HTR-8/SVneo (cell line): ENCODE results near the gene PIK3C2A.

Experiments used
- DNase-seq: peaks from one replicate; pipeline ENCODE4 v3.0.0; 2011; ENCODE audit warnings: low spot score, mixed read lengths; ENCODE audit not compliant: insufficient read length
- FAIRE-seq: peaks from 2 replicates; lab custom pipeline; 2011; peaks lifted over from hg19 to GRCh38; lab: Jason Lieb, UNC

PIK3C2A gene

GRCh38 chr11:17162376-17162775 is 45.4 kb downstream of the PIK3C2A start:
- FAIRE-seq (no peak), DNase-seq (no peak)

GRCh38 chr11:17161515-17161914 is 46.3 kb downstream of the PIK3C2A start:
- FAIRE-seq (no peak), DNase-seq (no peak)

- FAIRE-seq = no peak
- no peak for DNase-seq
These were observed 48.3 kb downstream of the PIK3C2A start for GRCh38 chr11:17159441-17159840.
